Measurements from ENCODE around the gene FARS2. TPM values are rescaled to one million over a fixed set of nuclear protein-coding genes. Genes with fewer than 3 reads are reported as not detected.
"Not testable (repeated sequence)": the region's sequence is repeated elsewhere in the genome, so short reads cannot be mapped to it uniquely, and the experiment has no call there.

The FARS2 gene
- total RNA-seq, 1 donor from 2014 or later, result 16.5 TPM

GRCh38 chr6:5783584-5784089 is 522.3 kb downstream of the FARS2 start:
- H3K27ac ChIP-seq, result no peak overlapping the region
- no peak overlapping the region for H3K4me3 ChIP-seq
- no peaks in the 10 kb centered on the region for H3K27me3 ChIP-seq
- H3K9me3 ChIP-seq, result no peaks in the 10 kb centered on the region
- H3K4me1 ChIP-seq, result no peaks in the 10 kb centered on the region
- TF ChIP-seq POLR2A (IDR thresholded peaks at IDR 0.05) (no peak), POLR2AphosphoS5 (IDR thresholded peaks at IDR 0.05; ENCODE audit: insufficient read depth in 1 of 2, low read depth in 1 of 2) (no peak)
- TF ChIP-seq, protein P1, sequence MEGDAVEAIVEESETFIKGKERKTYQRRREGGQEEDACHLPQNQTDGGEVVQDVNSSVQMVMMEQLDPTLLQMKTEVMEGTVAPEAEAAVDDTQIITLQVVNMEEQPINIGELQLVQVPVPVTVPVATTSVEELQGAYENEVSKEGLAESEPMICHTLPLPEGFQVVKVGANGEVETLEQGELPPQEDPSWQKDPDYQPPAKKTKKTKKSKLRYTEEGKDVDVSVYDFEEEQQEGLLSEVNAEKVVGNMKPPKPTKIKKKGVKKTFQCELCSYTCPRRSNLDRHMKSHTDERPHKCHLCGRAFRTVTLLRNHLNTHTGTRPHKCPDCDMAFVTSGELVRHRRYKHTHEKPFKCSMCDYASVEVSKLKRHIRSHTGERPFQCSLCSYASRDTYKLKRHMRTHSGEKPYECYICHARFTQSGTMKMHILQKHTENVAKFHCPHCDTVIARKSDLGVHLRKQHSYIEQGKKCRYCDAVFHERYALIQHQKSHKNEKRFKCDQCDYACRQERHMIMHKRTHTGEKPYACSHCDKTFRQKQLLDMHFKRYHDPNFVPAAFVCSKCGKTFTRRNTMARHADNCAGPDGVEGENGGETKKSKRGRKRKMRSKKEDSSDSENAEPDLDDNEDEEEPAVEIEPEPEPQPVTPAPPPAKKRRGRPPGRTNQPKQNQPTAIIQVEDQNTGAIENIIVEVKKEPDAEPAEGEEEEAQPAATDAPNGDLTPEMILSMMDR (IDR thresholded peaks at IDR 0.05), result no peak
- intact Hi-C loops (cut with DNase I), result no loop called here
- no peak for DNase-seq (ENCODE audit: extremely low spot score in 2 of 2)
- H3K36me3 ChIP-seq, result no peaks in the 10 kb centered on the region

DNA sequence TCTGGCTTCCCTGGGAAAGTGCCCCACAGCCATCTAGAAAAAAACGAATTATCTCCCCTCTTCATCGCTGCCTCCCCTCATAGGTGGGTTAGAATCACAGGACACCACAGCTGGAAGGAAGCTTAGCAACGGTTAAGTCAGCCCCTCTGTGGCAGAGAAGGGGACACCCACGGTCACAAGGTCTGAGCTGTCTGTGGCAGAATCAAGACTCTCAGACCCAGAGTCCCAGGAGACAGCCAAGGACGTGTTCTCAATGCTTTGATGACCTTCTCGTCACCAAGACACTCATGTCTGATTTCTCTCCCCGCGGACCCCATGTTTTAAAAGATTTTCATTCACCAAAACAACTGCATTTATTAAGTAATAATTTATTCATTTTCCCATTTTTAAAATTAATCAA is 523.9 kb downstream of the FARS2 start:
- no peaks in the 10 kb centered on the region for H3K9me3 ChIP-seq

DNA sequence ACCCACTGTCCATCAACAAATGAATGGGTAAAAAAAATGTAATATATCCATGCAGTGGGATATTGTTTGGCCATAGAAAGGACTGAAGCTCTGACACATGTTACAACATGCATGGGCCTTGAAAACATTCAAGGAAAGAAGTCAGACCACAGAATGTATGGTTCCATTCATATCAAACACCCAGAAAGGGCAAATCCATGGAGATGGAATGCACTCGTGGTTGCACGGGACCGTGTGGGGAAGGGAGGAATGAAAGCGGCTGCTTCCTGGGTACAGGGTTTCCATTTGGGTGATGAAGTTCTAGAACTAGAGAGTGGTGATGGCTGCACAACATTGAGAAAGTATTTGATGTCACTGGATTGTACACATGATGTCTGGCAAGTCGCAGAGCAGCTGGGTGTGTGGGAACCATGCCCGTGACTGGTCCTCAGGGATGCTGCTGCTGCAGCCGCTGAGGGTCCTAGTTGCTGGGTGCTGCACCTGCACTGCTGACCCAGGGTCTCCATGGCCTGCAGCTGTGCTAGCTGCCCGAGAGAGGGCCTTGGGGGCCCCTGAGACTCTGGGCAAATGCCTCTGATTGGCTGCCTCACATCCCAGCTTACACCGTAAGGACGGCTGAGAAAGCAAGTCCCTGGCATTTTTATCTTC is 525.1 kb downstream of the FARS2 start:
- intact Hi-C loops (cut with DNase I), result no loop called here
- Histone ChIP-seq H3K9me3 (no peaks in the 10 kb centered on the region), H3K4me3 (no peak overlapping the region), H3K36me3 (no peaks in the 10 kb centered on the region), H3K27me3 (no peaks in the 10 kb centered on the region), H3K27ac (no peak overlapping the region), H3K4me1 (no peaks in the 10 kb centered on the region)
- DNase-seq (ENCODE audit: extremely low spot score in 2 of 2), result no peak
- TF ChIP-seq, protein P1 (IDR thresholded peaks at IDR 0.05), result no peak
- TF ChIP-seq POLR2A (IDR thresholded peaks at IDR 0.05) (no peak), POLR2AphosphoS5 (IDR thresholded peaks at IDR 0.05; ENCODE audit: insufficient read depth in 1 of 2, low read depth in 1 of 2) (no peak)

More for the DNA sequence above, 523.9 kb downstream of the FARS2 start:
- no peak for DNase-seq (ENCODE audit: extremely low spot score in 2 of 2)
- H3K4me1 ChIP-seq, result no peaks in the 10 kb centered on the region
- no peak overlapping the region for H3K4me3 ChIP-seq
- no peaks in the 10 kb centered on the region for H3K27me3 ChIP-seq
- TF ChIP-seq POLR2AphosphoS5 (IDR thresholded peaks at IDR 0.05; ENCODE audit: insufficient read depth in 1 of 2, low read depth in 1 of 2), result no peak
- no peak for TF ChIP-seq POLR2A (IDR thresholded peaks at IDR 0.05)
- TF ChIP-seq, protein P1 (IDR thresholded peaks at IDR 0.05), result no peak
- no peak overlapping the region for H3K27ac ChIP-seq
- intact Hi-C loops (cut with DNase I), result no loop called here
- no peaks in the 10 kb centered on the region for H3K36me3 ChIP-seq

DNA sequence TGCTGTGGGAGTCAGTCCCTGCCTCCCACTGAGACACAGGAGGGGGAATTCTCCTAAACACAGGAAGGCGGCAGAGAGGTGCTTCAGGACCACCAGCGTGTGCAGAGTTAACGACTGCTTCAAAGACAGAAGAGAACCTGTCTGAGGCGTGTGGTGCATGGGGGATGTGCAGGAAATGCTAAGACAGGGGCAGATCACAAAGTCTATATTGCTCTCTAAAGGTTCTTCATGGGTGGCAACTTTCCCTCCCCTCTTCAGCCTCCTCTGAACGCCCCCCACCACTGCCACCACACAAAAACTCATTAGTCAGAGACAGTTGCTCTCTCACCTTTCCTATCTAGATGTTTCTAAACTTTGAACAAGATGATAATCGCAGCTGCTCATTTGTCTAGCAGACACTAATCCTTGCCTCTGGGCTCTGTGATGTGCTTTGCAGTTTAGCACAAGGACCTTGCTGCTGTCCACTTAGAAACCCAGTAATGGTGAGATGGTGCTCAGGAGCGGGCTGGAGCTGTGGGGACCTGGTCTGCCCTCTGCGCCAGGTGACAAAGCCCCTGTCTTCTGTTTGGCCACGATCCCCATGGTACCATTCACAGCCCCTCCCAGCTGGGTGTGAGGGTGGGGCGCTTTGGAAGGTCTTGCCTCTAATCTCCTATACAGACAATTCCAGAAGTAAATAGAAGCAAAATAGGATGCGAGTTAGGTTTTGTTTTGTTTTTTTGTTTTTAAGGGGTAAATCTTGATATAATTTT is 525.8 kb downstream of the FARS2 start:
- Histone ChIP-seq H3K9me3 (no peaks in the 10 kb centered on the region), H3K27me3 (no peaks in the 10 kb centered on the region), H3K4me1 (no peaks in the 10 kb centered on the region), H3K36me3 (no peaks in the 10 kb centered on the region), H3K27ac (no peak overlapping the region), H3K4me3 (no peak overlapping the region)
- TF ChIP-seq, protein P1 (IDR thresholded peaks at IDR 0.05), result no peak
- no peak for TF ChIP-seq POLR2AphosphoS5 (IDR thresholded peaks at IDR 0.05; ENCODE audit: insufficient read depth in 1 of 2, low read depth in 1 of 2)
- no peak for TF ChIP-seq POLR2A (IDR thresholded peaks at IDR 0.05)
- DNase-seq (ENCODE audit: extremely low spot score in 2 of 2), result no peak
- intact Hi-C loops (cut with DNase I), result no loop called here

GRCh38 chr6:5789426-5789825 is 528.1 kb downstream of the FARS2 start:
- H3K4me3 ChIP-seq; H3K27me3 ChIP-seq; H3K4me1 ChIP-seq; DNase-seq (ENCODE audit: extremely low spot score in 2 of 2); H3K36me3 ChIP-seq; intact Hi-C loops (cut with DNase I); H3K27ac ChIP-seq; H3K9me3 ChIP-seq: not testable (repeated sequence)

- H3K27ac ChIP-seq; H3K4me1 ChIP-seq; intact Hi-C loops (cut with DNase I); H3K9me3 ChIP-seq; H3K27me3 ChIP-seq; H3K36me3 ChIP-seq; DNase-seq (ENCODE audit: extremely low spot score in 2 of 2); H3K4me3 ChIP-seq: not testable (repeated sequence)
Measured at GRCh38 chr6:5796555-5796954, 535.2 kb downstream of the FARS2 start.

DNA sequence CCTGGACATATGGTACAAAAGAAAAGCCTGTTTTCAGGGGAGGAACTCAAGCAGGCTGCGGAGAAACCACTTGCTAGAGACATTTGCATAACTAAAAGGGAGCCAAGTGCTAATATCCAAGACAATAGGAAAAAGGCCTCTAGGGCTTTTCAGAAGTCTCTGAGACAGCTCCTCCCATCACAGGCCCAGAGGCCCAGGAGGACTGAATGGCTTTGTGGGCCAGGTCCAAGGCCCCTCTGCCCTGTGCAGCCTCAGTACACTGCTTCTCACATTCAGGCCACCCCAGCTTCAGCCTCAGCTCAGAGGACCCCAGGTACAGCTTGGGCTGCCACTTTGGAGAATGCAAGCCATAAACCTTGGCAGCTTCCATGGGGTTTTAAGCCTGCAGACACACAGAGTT is 545.1 kb downstream of the FARS2 start:
- H3K4me3 ChIP-seq; intact Hi-C loops (cut with DNase I); DNase-seq (ENCODE audit: extremely low spot score in 2 of 2); H3K36me3 ChIP-seq; H3K27ac ChIP-seq; H3K9me3 ChIP-seq; H3K27me3 ChIP-seq; H3K4me1 ChIP-seq: not testable (repeated sequence)

Measured in vagina (tissue), 2 donors.